ENCODE results near the gene ARMC12.

ARMC12 gene

GRCh38 chr6:35774116-35774794 lies 37.4 kb downstream of the ARMC12 start:
- H3K4me3 ChIP-seq (ENCODE audit: low read length in 2 of 2): no peak overlapping the region
- no peaks in the 10 kb centered on the region for H3K9me3 ChIP-seq (ENCODE audit: control insufficient read depth in 2 of 2, low read length in 2 of 2)
- H3K4me1 ChIP-seq (ENCODE audit: control insufficient read depth in 2 of 2, insufficient read depth in 2 of 2, low read length in 2 of 2): peaks cover 0 to 2% of the 10 kb centered on the region in 2 donors
- no peak overlapping the region for H3K9ac ChIP-seq (ENCODE audit: low read depth in 1 of 2, low read length in 2 of 2)
- H3K36me3 ChIP-seq (ENCODE audit: control insufficient read depth in 2 of 2, insufficient read depth in 2 of 2, low read length in 2 of 2): no peaks in the 10 kb centered on the region
- H3K27ac ChIP-seq (ENCODE audit: low read depth in 2 of 2, low read length in 2 of 2): no peak overlapping the region
- peaks cover 5 to 11% of the 10 kb centered on the region in 2 donors for H3K27me3 ChIP-seq (ENCODE audit: control insufficient read depth in 2 of 2, insufficient read depth in 2 of 2, low read length in 2 of 2)

GRCh38 chr6:35775031-35775430 lies 38.2 kb downstream of the ARMC12 start:
- no peak overlapping the region for H3K27ac ChIP-seq (ENCODE audit: low read depth in 2 of 2, low read length in 2 of 2)
- no peaks in the 10 kb centered on the region for H3K9me3 ChIP-seq (ENCODE audit: control insufficient read depth in 2 of 2, low read length in 2 of 2)
- H3K27me3 ChIP-seq (ENCODE audit: control insufficient read depth in 2 of 2, insufficient read depth in 2 of 2, low read length in 2 of 2): peaks cover 5 to 11% of the 10 kb centered on the region in 2 donors
- no peaks in the 10 kb centered on the region for H3K36me3 ChIP-seq (ENCODE audit: control insufficient read depth in 2 of 2, insufficient read depth in 2 of 2, low read length in 2 of 2)
- H3K4me3 ChIP-seq (ENCODE audit: low read length in 2 of 2): no peak overlapping the region
- H3K4me1 ChIP-seq (ENCODE audit: control insufficient read depth in 2 of 2, insufficient read depth in 2 of 2, low read length in 2 of 2): peaks cover 0 to 2% of the 10 kb centered on the region in 2 donors
- H3K9ac ChIP-seq (ENCODE audit: low read depth in 1 of 2, low read length in 2 of 2): no peak overlapping the region

GRCh38 chr6:35776364-35777215 lies 39.8 kb downstream of the ARMC12 start, which contains the start of gene CLPSL2:
Gene CLPSL2 (plus strand): TSS chr6:35776598. CDS start chr6:35776619, 21 bp downstream.
- peaks cover 6 to 8% of the 10 kb centered on the region in 2 donors for H3K27me3 ChIP-seq (ENCODE audit: control insufficient read depth in 2 of 2, insufficient read depth in 2 of 2, low read length in 2 of 2)
- H3K36me3 ChIP-seq (ENCODE audit: control insufficient read depth in 2 of 2, insufficient read depth in 2 of 2, low read length in 2 of 2): no peaks in the 10 kb centered on the region
- no peak within 1 kb of the TSS for H3K27ac ChIP-seq (ENCODE audit: low read depth in 2 of 2, low read length in 2 of 2)
- H3K4me1 ChIP-seq (ENCODE audit: control insufficient read depth in 2 of 2, insufficient read depth in 2 of 2, low read length in 2 of 2): peaks cover 0 to 2% of the 10 kb centered on the region in 2 donors
- no peaks in the 10 kb centered on the region for H3K9me3 ChIP-seq (ENCODE audit: control insufficient read depth in 2 of 2, low read length in 2 of 2)
- no peak within 1 kb of the TSS for H3K9ac ChIP-seq (ENCODE audit: low read depth in 1 of 2, low read length in 2 of 2)
- H3K4me3 ChIP-seq (ENCODE audit: low read length in 2 of 2): peak within 1 kb of the TSS; percentile 13 to 28

- Histone ChIP-seq H3K4me1 (ENCODE audit: control insufficient read depth in 2 of 2, insufficient read depth in 2 of 2, low read length in 2 of 2) (peaks cover 0 to 2% of the 10 kb centered on the region in 2 donors), H3K9me3 (ENCODE audit: control insufficient read depth in 2 of 2, low read length in 2 of 2) (no peaks in the 10 kb centered on the region), H3K27me3 (ENCODE audit: control insufficient read depth in 2 of 2, insufficient read depth in 2 of 2, low read length in 2 of 2) (peaks cover 6 to 8% of the 10 kb centered on the region in 2 donors), H3K27ac (ENCODE audit: low read depth in 2 of 2, low read length in 2 of 2) (no peak overlapping the region), H3K4me3 (ENCODE audit: low read length in 2 of 2) (no peak overlapping the region), H3K9ac (ENCODE audit: low read depth in 1 of 2, low read length in 2 of 2) (no peak overlapping the region), H3K36me3 (ENCODE audit: control insufficient read depth in 2 of 2, insufficient read depth in 2 of 2, low read length in 2 of 2) (no peaks in the 10 kb centered on the region)
Measured at GRCh38 chr6:35777356-35778102, 40.7 kb downstream of the ARMC12 start.

- Histone ChIP-seq H3K27ac (ENCODE audit: low read depth in 2 of 2, low read length in 2 of 2) (no peak overlapping the region), H3K4me3 (ENCODE audit: low read length in 2 of 2) (no peak overlapping the region), H3K9me3 (ENCODE audit: control insufficient read depth in 2 of 2, low read length in 2 of 2) (no peaks in the 10 kb centered on the region), H3K9ac (ENCODE audit: low read depth in 1 of 2, low read length in 2 of 2) (no peak overlapping the region), H3K4me1 (ENCODE audit: control insufficient read depth in 2 of 2, insufficient read depth in 2 of 2, low read length in 2 of 2) (peaks cover 0 to 2% of the 10 kb centered on the region in 2 donors), H3K27me3 (ENCODE audit: control insufficient read depth in 2 of 2, insufficient read depth in 2 of 2, low read length in 2 of 2) (peaks cover 6 to 8% of the 10 kb centered on the region in 2 donors), H3K36me3 (ENCODE audit: control insufficient read depth in 2 of 2, insufficient read depth in 2 of 2, low read length in 2 of 2) (no peaks in the 10 kb centered on the region)
Measured at GRCh38 chr6:35778437-35778836, 41.6 kb downstream of the ARMC12 start.

GRCh38 chr6:35780719-35781118 lies 43.9 kb downstream of the ARMC12 start, which contains the start of gene CLPSL1:
Gene CLPSL1 (plus strand): TSS chr6:35781019. CDS start chr6:35781111, 92 bp downstream.
- no peaks in the 10 kb centered on the region for H3K36me3 ChIP-seq (ENCODE audit: control insufficient read depth in 2 of 2, insufficient read depth in 2 of 2, low read length in 2 of 2)
- no peak within 1 kb of the TSS for H3K4me3 ChIP-seq (ENCODE audit: low read length in 2 of 2)
- H3K4me1 ChIP-seq (ENCODE audit: control insufficient read depth in 2 of 2, insufficient read depth in 2 of 2, low read length in 2 of 2): peaks cover 0 to 2% of the 10 kb centered on the region in 2 donors
- H3K27me3 ChIP-seq (ENCODE audit: control insufficient read depth in 2 of 2, insufficient read depth in 2 of 2, low read length in 2 of 2): peaks cover 4 to 7% of the 10 kb centered on the region in 2 donors
- H3K27ac ChIP-seq (ENCODE audit: low read depth in 2 of 2, low read length in 2 of 2): no peak within 1 kb of the TSS
- no peaks in the 10 kb centered on the region for H3K9me3 ChIP-seq (ENCODE audit: control insufficient read depth in 2 of 2, low read length in 2 of 2)
- H3K9ac ChIP-seq (ENCODE audit: low read depth in 1 of 2, low read length in 2 of 2): no peak within 1 kb of the TSS

GRCh38 chr6:35781290-35781689 lies 44.5 kb downstream of the ARMC12 start:
- no peak overlapping the region for H3K9ac ChIP-seq (ENCODE audit: low read depth in 1 of 2, low read length in 2 of 2)
- H3K27ac ChIP-seq (ENCODE audit: low read depth in 2 of 2, low read length in 2 of 2): no peak overlapping the region
- H3K4me3 ChIP-seq (ENCODE audit: low read length in 2 of 2): no peak overlapping the region
- no peaks in the 10 kb centered on the region for H3K9me3 ChIP-seq (ENCODE audit: control insufficient read depth in 2 of 2, low read length in 2 of 2)
- peaks cover 5 to 6% of the 10 kb centered on the region in 2 donors for H3K27me3 ChIP-seq (ENCODE audit: control insufficient read depth in 2 of 2, insufficient read depth in 2 of 2, low read length in 2 of 2)
- no peaks in the 10 kb centered on the region for H3K36me3 ChIP-seq (ENCODE audit: control insufficient read depth in 2 of 2, insufficient read depth in 2 of 2, low read length in 2 of 2)
- peaks cover 0 to 2% of the 10 kb centered on the region in 2 donors for H3K4me1 ChIP-seq (ENCODE audit: control insufficient read depth in 2 of 2, insufficient read depth in 2 of 2, low read length in 2 of 2)

GRCh38 chr6:35782424-35782823 lies 45.6 kb downstream of the ARMC12 start:
- H3K4me3 ChIP-seq (ENCODE audit: low read length in 2 of 2): no peak overlapping the region
- peaks cover 10 to 14% of the 10 kb centered on the region in 2 donors for H3K27me3 ChIP-seq (ENCODE audit: control insufficient read depth in 2 of 2, insufficient read depth in 2 of 2, low read length in 2 of 2)
- H3K27ac ChIP-seq (ENCODE audit: low read depth in 2 of 2, low read length in 2 of 2): no peak overlapping the region
- H3K4me1 ChIP-seq (ENCODE audit: control insufficient read depth in 2 of 2, insufficient read depth in 2 of 2, low read length in 2 of 2): no peaks in the 10 kb centered on the region
- no peaks in the 10 kb centered on the region for H3K9me3 ChIP-seq (ENCODE audit: control insufficient read depth in 2 of 2, low read length in 2 of 2)
- no peak overlapping the region for H3K9ac ChIP-seq (ENCODE audit: low read depth in 1 of 2, low read length in 2 of 2)
- no peaks in the 10 kb centered on the region for H3K36me3 ChIP-seq (ENCODE audit: control insufficient read depth in 2 of 2, insufficient read depth in 2 of 2, low read length in 2 of 2)

GRCh38 chr6:35784200-35784599 lies 47.4 kb downstream of the ARMC12 start:
- Histone ChIP-seq H3K27me3 (ENCODE audit: control insufficient read depth in 2 of 2, insufficient read depth in 2 of 2, low read length in 2 of 2) (peaks cover 15 to 25% of the 10 kb centered on the region in 2 donors), H3K9me3 (ENCODE audit: control insufficient read depth in 2 of 2, low read length in 2 of 2) (no peaks in the 10 kb centered on the region)

More at GRCh38 chr6:35784200-35784599, 47.4 kb downstream of the ARMC12 start:
- Histone ChIP-seq H3K9ac (ENCODE audit: low read depth in 1 of 2, low read length in 2 of 2) (no peak overlapping the region), H3K27ac (ENCODE audit: low read depth in 2 of 2, low read length in 2 of 2) (no peak overlapping the region), H3K36me3 (ENCODE audit: control insufficient read depth in 2 of 2, insufficient read depth in 2 of 2, low read length in 2 of 2) (no peaks in the 10 kb centered on the region), H3K4me3 (ENCODE audit: low read length in 2 of 2) (no peak overlapping the region), H3K4me1 (ENCODE audit: control insufficient read depth in 2 of 2, insufficient read depth in 2 of 2, low read length in 2 of 2) (no peaks in the 10 kb centered on the region)

Measured in mucosa of rectum (tissue), 2 donors.